ENCODE data around the gene CPS1. TPM values are rescaled to one million over a fixed set of nuclear protein-coding genes. Genes with fewer than 3 reads are reported as not detected.

The CPS1 gene
- total RNA-seq: 3.1 TPM
- long read RNA-seq, partial matches to known transcripts: 0 of 1 reads
- long read RNA-seq, other reads (novel, unspliced or antisense): 1 of 1 reads

- H3K4me1 ChIP-seq: no peaks in the 10 kb centered on the region
- no peak within 1 kb of the TSS for H3K27ac ChIP-seq
- DNase-seq (no peak), ATAC-seq (no peak)
- intact Hi-C loops (cut with DNase I): no loop called here
- H3K36me3 ChIP-seq: no peaks in the 10 kb centered on the region
- no peaks in the 10 kb centered on the region for H3K27me3 ChIP-seq
- TF ChIP-seq CTCF (IDR thresholded peaks at IDR 0.05): no peak
- no peak within 1 kb of the TSS for H3K4me3 ChIP-seq
- H3K9me3 ChIP-seq: no peaks in the 10 kb centered on the region
Measured at GRCh38 chr2:210556329-210556980, at the start of gene CPS1. Gene CPS1 (plus strand): TSS chr2:210556599. CDS start chr2:210556734, 135 bp downstream.

DNA sequence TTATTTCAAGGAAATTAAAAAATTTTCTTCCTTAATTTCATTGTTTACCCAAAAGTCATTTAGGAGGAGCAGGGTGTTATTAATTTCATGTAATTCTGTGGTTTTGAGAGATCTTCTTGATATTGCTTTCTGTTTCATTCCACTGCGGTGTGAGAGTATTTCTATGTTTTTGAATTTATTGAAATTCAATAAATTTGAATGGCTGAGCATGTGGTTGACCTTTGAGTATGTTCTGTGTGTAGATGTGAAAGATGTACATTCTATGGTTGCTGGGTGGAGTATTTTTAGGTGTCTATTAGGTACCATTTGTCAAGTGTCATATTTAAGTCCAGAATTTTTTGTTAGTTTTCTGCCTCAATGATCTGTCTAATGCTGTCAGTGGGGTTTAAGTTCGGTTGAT lies 40.5 kb upstream of the CPS1 start:
- intact Hi-C loops (cut with DNase I): no loop called here
- no peaks in the 10 kb centered on the region for H3K4me1 ChIP-seq
- TF ChIP-seq CTCF (IDR thresholded peaks at IDR 0.05): no peak
- no peaks in the 10 kb centered on the region for H3K9me3 ChIP-seq
- no peak overlapping the region for H3K4me3 ChIP-seq
- no peak overlapping the region for H3K27ac ChIP-seq
- no peak for ATAC-seq
- H3K36me3 ChIP-seq: no peaks in the 10 kb centered on the region
- no peak for DNase-seq
- H3K27me3 ChIP-seq: no peaks in the 10 kb centered on the region

- Histone ChIP-seq H3K4me3 (no peak overlapping the region), H3K27ac (no peak overlapping the region), H3K36me3 (no peaks in the 10 kb centered on the region), H3K9me3 (no peaks in the 10 kb centered on the region), H3K27me3 (no peaks in the 10 kb centered on the region), H3K4me1 (no peaks in the 10 kb centered on the region)
- no peak for ATAC-seq
- DNase-seq: no peak
- TF ChIP-seq CTCF (IDR thresholded peaks at IDR 0.05): no peak
- intact Hi-C loops (cut with DNase I): no loop called here
Measured at GRCh38 chr2:210517264-210517663, 39.1 kb upstream of the CPS1 start.

GRCh38 chr2:210519594-210519993 lies 36.8 kb upstream of the CPS1 start:
- intact Hi-C loops (cut with DNase I): no loop called here
- Histone ChIP-seq H3K36me3 (no peaks in the 10 kb centered on the region), H3K4me3 (no peak overlapping the region), H3K27ac (no peak overlapping the region), H3K27me3 (no peaks in the 10 kb centered on the region), H3K4me1 (no peaks in the 10 kb centered on the region), H3K9me3 (no peaks in the 10 kb centered on the region)
- no peak for ATAC-seq
- no peak for DNase-seq
- TF ChIP-seq CTCF (IDR thresholded peaks at IDR 0.05): no peak

GRCh38 chr2:210522399-210522798 lies 34.0 kb upstream of the CPS1 start:
- ATAC-seq: no peak
- no peak for TF ChIP-seq CTCF (IDR thresholded peaks at IDR 0.05)
- intact Hi-C loops (cut with DNase I): no loop called here

More at GRCh38 chr2:210522399-210522798, 34.0 kb upstream of the CPS1 start:
- H3K4me1 ChIP-seq: no peaks in the 10 kb centered on the region
- no peaks in the 10 kb centered on the region for H3K27me3 ChIP-seq
- no peak overlapping the region for H3K4me3 ChIP-seq
- no peak for DNase-seq
- no peaks in the 10 kb centered on the region for H3K36me3 ChIP-seq
- H3K9me3 ChIP-seq: no peaks in the 10 kb centered on the region
- H3K27ac ChIP-seq: no peak overlapping the region

Measured in upper lobe of right lung (tissue), 1 donor.